Endothelial cell of umbilical vein (primary cell): Measurements from ENCODE around the gene DLX3. TPM values are rescaled to one million over a fixed set of nuclear protein-coding genes. Genes with fewer than 3 reads are reported as not detected.

Experiments used
- BruUV-seq: library from RNA; stranded (reverse); fragments of 400-500 nt; replicated peaks from 2 replicates; lab custom pipeline; 2021; lab: Mats Ljungman, UMichigan
- CTCF ChIA-PET: fragments of 300-600, 350-600 bp; sonication (Branson Sonifier 250); formaldehyde crosslinking; loops from one replicate; lab custom pipeline; 2021; ENCODE audit warnings: antibody characterized with exemption, inconsistent platforms; lab: Charles Lee
- POLR2A ChIA-PET: fragments of 300-600, 350-600 bp; sonication (Branson Sonifier 250); formaldehyde crosslinking; loops from one replicate; lab custom pipeline; 2021; ENCODE audit warnings: antibody characterized with exemption, inconsistent platforms; lab: Charles Lee
- DNase-seq: peaks from one replicate; pipeline ENCODE4 v3.0.0-alpha.2; 2011; ENCODE audit warnings: low read depth, low spot score
- FAIRE-seq: peaks from 2 replicates; lab custom pipeline; 2011; peaks lifted over from hg19 to GRCh38; lab: Jason Lieb, UNC
- H2AFZ ChIP-seq: 2 replicates; pipeline ENCODE4 v1.6.0; 2012; ENCODE audit warnings: low read depth, low read length, control low read depth, inconsistent platforms
- H3K27ac ChIP-seq: 2 replicates; pipeline ENCODE4 v1.5.1; 2011; ENCODE audit warnings: low read depth, mild to moderate bottlenecking, control low read depth, low read length, moderate library complexity; ENCODE audit not compliant: insufficient read depth
- H3K27me3 ChIP-seq, 2 experiments: 2 replicates each; pipeline versions ENCODE4 v1.6.0 to v1.6.1; 2011; ENCODE audit warnings: low read length in 2 of 2, mixed read lengths in 1 of 2; ENCODE audit not compliant: control insufficient read depth in 2 of 2, insufficient read depth in 2 of 2
- H3K36me3 ChIP-seq, 2 experiments: 2 replicates in 1 of 2; 3 replicates in 1 of 2; pipeline ENCODE4 v1.5.1; 2011; ENCODE audit warnings: low read length in 2 of 2, mild to moderate bottlenecking in 1 of 2, moderate library complexity in 1 of 2; ENCODE audit not compliant: control insufficient read depth in 2 of 2, insufficient read depth in 2 of 2; ENCODE audit errors: extremely low read depth in 1 of 2
- H3K4me1 ChIP-seq: 3 replicates; pipeline ENCODE4 v1.5.1; 2011; ENCODE audit warnings: mild to moderate bottlenecking, low read length; ENCODE audit not compliant: control insufficient read depth, insufficient read depth; ENCODE audit errors: extremely low read depth
- H3K4me2 ChIP-seq: 2 replicates; pipeline ENCODE4 v1.6.1; 2011; ENCODE audit warnings: low read length, control low read depth, mixed read lengths; ENCODE audit not compliant: insufficient read depth
- H3K4me3 ChIP-seq, 3 experiments: fragments of 200-600 bp in 1 of 3; sonication (generic), shearing (Covaris generic) in 1 of 3; replicated peaks in 1 of 3; 2 replicates each; pipeline ENCODE4 v1.5.1; 2011 to 2016; ENCODE audit warnings: control low read depth in 3 of 3, low read length in 3 of 3, mild to moderate bottlenecking in 2 of 3, inconsistent platforms in 1 of 3, low read depth in 1 of 3, moderate library complexity in 1 of 3; ENCODE audit not compliant: insufficient read depth in 1 of 3
- H3K79me2 ChIP-seq: 2 replicates; pipeline ENCODE4 v1.6.0; 2012; ENCODE audit warnings: low read length, inconsistent platforms; ENCODE audit not compliant: control insufficient read depth, insufficient read depth
- H3K9ac ChIP-seq: replicated peaks from 2 replicates; pipeline ENCODE3; 2011; ENCODE audit warnings: low read length, control low read depth; ENCODE audit not compliant: insufficient read depth; ENCODE audit errors: extremely low read depth
- H3K9me1 ChIP-seq: replicated peaks from 3 replicates; pipeline ENCODE4 v1.6.0; 2011; ENCODE audit warnings: mild to moderate bottlenecking, low read length; ENCODE audit not compliant: control insufficient read depth, insufficient read depth; ENCODE audit errors: extremely low read depth
- H3K9me3 ChIP-seq: replicated peaks from 2 replicates; pipeline ENCODE4 v1.5.1; 2012; ENCODE audit warnings: low read length, inconsistent platforms; ENCODE audit not compliant: control insufficient read depth, insufficient read depth
- H4K20me1 ChIP-seq: replicated peaks from 2 replicates; pipeline ENCODE3; 2011; ENCODE audit warnings: mild to moderate bottlenecking, low read length; ENCODE audit not compliant: control insufficient read depth, insufficient read depth; ENCODE audit errors: extremely low read depth
- FOS ChIP-seq: IDR thresholded peaks from 2 replicates; pipeline ENCODE4 v1.6.1; 2011; ENCODE audit warnings: mild to moderate bottlenecking, low read length, moderate library complexity, borderline replicate concordance; ENCODE audit not compliant: insufficient read depth
- GATA2 ChIP-seq: IDR thresholded peaks from 2 replicates; pipeline ENCODE4 v1.7.0; 2011; ENCODE audit warnings: low read depth, mild to moderate bottlenecking, moderate library complexity, mixed read lengths, low read length; ENCODE audit not compliant: insufficient read length, insufficient read depth
- JUN ChIP-seq: IDR thresholded peaks from 2 replicates; pipeline ENCODE4 v1.6.1; 2011; ENCODE audit warnings: borderline replicate concordance, low read depth; ENCODE audit not compliant: insufficient read length, insufficient read depth
- MYC ChIP-seq: IDR thresholded peaks from one replicate; pipeline ENCODE4 v1.6.1; 2011; ENCODE audit warnings: mild to moderate bottlenecking, low read depth, low read length
- POLR2A ChIP-seq: IDR thresholded peaks from 2 replicates; pipeline ENCODE4 v1.6.1; 2012; ENCODE audit warnings: low read depth, mild to moderate bottlenecking, control low read depth, low read length
- POLR2AphosphoS5 ChIP-seq: IDR thresholded peaks from 2 replicates; pipeline ENCODE4 v1.6.1; 2012; ENCODE audit warnings: low read depth, mild to moderate bottlenecking, control low read depth, low read length, moderate library complexity; ENCODE audit not compliant: insufficient read depth
- dilution Hi-C: fragments of 300-500 bp; cut with MboI; formaldehyde crosslinking; loops from one replicate; pipeline ENCODE4 v1.15.0; 2019; ENCODE audit warnings: low sequenced_read_pairs; ENCODE audit not compliant: extremely low pct_ligation_motif_present
- intact Hi-C: fragments of 100-400 bp; cut with micrococcal nuclease; formaldehyde crosslinking; loops from one replicate; pipeline ENCODE4 v1.10.0; 2022
- polyA plus RNA-seq, 4 experiments: library from polyadenylated mRNA; depleted of rRNA in 3 of 4; stranded (reverse) in 3 of 4; unstranded in 1 of 4; fragments of >200 nt; gene quantifications; 2 replicates each; pipeline versions ENCODE4 v1.2.1 to v1.2.3, GENCODE V29; 2011 to 2012; ENCODE audit warnings: missing spikeins in 1 of 4
- total RNA-seq: library from RNA; stranded (reverse); gene quantifications from 2 replicates; pipeline ENCODE4 v1.2.3, GENCODE V29; 2021
- TF ChIP-seq, protein P1 (sequence below), 2 donors: IDR thresholded peaks; 1 replicate in 1 of 2; 2 replicates in 1 of 2; pipeline ENCODE4 v1.5.1; 2011; ENCODE audit warnings: low read length in 2 of 2, mild to moderate bottlenecking in 2 of 2, moderate library complexity in 2 of 2, control low read depth in 1 of 2, inconsistent platforms in 1 of 2, low read depth in 1 of 2; ENCODE audit not compliant: insufficient read depth in 1 of 2; ENCODE audit errors: extremely low read depth in 1 of 2
- TF ChIP-seq, protein P2 (sequence below): IDR thresholded peaks from 2 replicates; pipeline ENCODE4 v1.6.1; 2011; ENCODE audit not compliant: insufficient read depth, insufficient read length

The DLX3 gene
- total and polyA plus RNA-seq, 2 donors (not counting 3 experiments of a cell fraction or from before 2014, with no cell fraction given), result not detected

DNA sequence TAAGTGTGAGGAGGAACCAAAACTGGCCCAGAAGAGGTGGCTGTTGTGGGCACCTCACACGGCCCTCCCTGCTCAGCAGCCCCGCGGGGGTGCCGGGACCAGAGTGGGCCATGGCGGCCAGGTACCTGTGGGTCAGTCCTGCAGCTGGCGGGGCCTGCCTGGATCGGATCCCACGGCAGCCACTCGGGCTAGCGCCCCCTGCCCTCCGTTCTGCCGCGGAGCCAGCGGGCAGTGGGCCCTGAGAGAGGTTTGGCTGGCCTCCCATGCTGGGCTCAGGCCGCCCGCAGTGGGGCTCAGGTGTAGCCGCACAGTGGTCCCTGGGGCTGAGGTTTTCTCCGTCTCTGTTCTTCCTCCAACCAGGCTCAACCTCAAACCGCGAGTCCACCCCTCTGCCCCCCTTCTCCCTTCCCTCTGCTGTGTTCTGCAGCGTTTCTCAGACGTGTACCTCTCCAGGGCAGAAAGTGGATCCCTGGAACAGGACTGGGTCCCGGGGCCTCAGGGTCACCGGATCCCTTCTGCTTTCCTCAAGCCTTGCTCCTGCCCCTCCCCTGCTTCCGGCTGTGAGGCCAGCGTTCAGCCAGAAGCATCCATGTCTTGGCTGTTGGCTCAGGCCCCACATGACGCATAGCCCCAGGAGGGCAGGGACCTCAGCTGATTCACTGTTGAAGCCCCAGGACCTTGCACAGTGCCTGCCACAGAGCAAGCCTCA, 32.3 kb upstream of the DLX3 start:
- H4K20me1 ChIP-seq, result no peaks in the 10 kb centered on the region
- peak; percentile 99 for FAIRE-seq
- no peaks in the 10 kb centered on the region for H3K79me2 ChIP-seq
- peak overlapping the region; percentile 30 for H3K9ac ChIP-seq
- peak; percentile 85 for DNase-seq
- H3K36me3 ChIP-seq, result no peaks in the 10 kb centered on the region
- H3K27ac ChIP-seq, result peak overlapping the region; percentile 62
- ChIA-PET POLR2A (interaction anchor here (2.6 kb wide), 1 partner anchor 29 kb away, joined by 13 read pairs; the partner anchor contains the start of gene ITGA3), CTCF (interaction anchor here (0.6 to 5.3 kb wide), 21 partner anchors 9 to 458 kb away, joined by 3 to 146 read pairs (median 7); partner anchors contain the start of gene ITGA3)
- peak overlapping the region in 1 of 3 experiments; percentile 6 for H3K4me3 ChIP-seq
- H3K4me2 ChIP-seq, result peak overlapping the region; percentile 44
- peaks cover 20% of the 10 kb centered on the region for H3K4me1 ChIP-seq
- H3K9me3 ChIP-seq, result no peaks in the 10 kb centered on the region
- intact Hi-C loops (loop anchor here (1.0 to 2.0 kb wide), 4 partner anchors 28 to 67 kb away; partner anchors contain the start of gene PDK2), dilution Hi-C loops (no loop called here)
- H3K9me1 ChIP-seq, result no peaks in the 10 kb centered on the region
- H3K27me3 ChIP-seq, result no peaks in the 10 kb centered on the region
- H2AFZ ChIP-seq, result peak overlapping the region; percentile 68
- no TSS peak for BruUV-seq
- TF ChIP-seq MYC (no peak), GATA2 (peak; percentile 10), POLR2AphosphoS5 (peak; percentile 71), JUN (peak; percentile 32), FOS (peak; percentile 86), POLR2A (peak; percentile 30)
- TF ChIP-seq, protein P1, sequence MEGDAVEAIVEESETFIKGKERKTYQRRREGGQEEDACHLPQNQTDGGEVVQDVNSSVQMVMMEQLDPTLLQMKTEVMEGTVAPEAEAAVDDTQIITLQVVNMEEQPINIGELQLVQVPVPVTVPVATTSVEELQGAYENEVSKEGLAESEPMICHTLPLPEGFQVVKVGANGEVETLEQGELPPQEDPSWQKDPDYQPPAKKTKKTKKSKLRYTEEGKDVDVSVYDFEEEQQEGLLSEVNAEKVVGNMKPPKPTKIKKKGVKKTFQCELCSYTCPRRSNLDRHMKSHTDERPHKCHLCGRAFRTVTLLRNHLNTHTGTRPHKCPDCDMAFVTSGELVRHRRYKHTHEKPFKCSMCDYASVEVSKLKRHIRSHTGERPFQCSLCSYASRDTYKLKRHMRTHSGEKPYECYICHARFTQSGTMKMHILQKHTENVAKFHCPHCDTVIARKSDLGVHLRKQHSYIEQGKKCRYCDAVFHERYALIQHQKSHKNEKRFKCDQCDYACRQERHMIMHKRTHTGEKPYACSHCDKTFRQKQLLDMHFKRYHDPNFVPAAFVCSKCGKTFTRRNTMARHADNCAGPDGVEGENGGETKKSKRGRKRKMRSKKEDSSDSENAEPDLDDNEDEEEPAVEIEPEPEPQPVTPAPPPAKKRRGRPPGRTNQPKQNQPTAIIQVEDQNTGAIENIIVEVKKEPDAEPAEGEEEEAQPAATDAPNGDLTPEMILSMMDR (IDR thresholded peaks at IDR 0.05; ENCODE audit: extremely low read depth in 1 of 2, insufficient read depth in 1 of 2, low read depth in 1 of 2, low read length in 2 of 2), result peak in 1 of 2 donors; percentile 24
- TF ChIP-seq, protein P2, sequence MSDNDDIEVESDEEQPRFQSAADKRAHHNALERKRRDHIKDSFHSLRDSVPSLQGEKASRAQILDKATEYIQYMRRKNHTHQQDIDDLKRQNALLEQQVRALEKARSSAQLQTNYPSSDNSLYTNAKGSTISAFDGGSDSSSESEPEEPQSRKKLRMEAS, result no peak
